ENCODE data around the gene SART1.
"Not testable (repeated sequence)": the region's sequence is repeated elsewhere in the genome, so short reads cannot be mapped to it uniquely, and the experiment has no call there.

The SART1 gene

GRCh38 chr11:65987336-65987735 is 25.8 kb downstream of the SART1 start:
- in situ Hi-C loops (cut with MboI; ENCODE audit: low sequenced_read_pairs): no loop called here

GRCh38 chr11:65988791-65989592 is 27.5 kb downstream of the SART1 start:
- in situ Hi-C loops (cut with MboI; ENCODE audit: low sequenced_read_pairs): no loop called here

DNA sequence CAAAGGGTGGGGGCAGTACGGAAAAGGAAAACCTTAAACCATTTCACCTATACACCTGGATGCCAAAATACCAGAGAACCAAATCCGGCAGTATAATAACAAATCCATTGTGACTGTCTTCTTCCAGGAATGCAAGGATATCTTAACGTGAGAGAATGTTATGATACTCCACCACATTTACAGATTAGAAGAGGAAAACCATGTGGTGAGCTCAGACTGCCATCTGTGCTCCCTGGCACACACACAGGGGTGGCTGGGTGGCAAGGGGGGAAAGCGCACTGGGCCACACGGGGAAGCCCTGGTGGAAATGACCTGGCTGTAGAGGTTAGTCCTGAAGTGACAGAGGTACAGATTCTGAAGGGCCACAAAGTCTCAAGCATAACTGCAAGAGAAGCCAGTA is 30.5 kb downstream of the SART1 start:
- in situ Hi-C loops (cut with MboI; ENCODE audit: low sequenced_read_pairs): no loop called here

DNA sequence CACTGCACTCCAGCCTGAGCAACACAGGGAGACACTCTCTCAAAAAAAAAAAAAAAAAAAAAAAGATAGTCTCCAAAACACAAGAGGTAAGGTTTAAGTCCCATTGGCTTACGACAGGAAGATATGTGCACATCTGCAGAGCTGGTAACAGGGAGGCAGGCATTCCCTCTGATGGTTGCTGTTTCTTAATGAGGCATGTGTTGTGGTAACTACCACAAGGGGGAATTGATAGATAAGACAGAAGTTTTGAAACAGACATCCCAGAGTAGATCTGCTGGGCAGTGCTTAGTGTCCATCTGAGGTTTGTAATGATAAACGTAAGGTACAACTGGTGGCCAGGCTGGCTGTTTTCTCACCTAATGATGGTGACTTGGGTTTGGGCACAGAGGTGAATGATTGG is 35.8 kb downstream of the SART1 start:
- in situ Hi-C loops (cut with MboI; ENCODE audit: low sequenced_read_pairs): no loop called here

GRCh38 chr11:66001942-66002647 is 40.6 kb downstream of the SART1 start, which contains the start of the genes BANF1 and EIF1AD:
BANF1 (plus strand) TSS chr11:66002503; CDS start chr11:66003251, 748 bp downstream.
EIF1AD (minus strand) TSS chr11:66002157; CDS start chr11:66000389, 1,768 bp downstream.
- in situ Hi-C loops (cut with MboI; ENCODE audit: low sequenced_read_pairs): no loop called here

GRCh38 chr11:66002648-66003225 is 41.2 kb downstream of the SART1 start:
- in situ Hi-C loops (cut with MboI; ENCODE audit: low sequenced_read_pairs): no loop called here

DNA sequence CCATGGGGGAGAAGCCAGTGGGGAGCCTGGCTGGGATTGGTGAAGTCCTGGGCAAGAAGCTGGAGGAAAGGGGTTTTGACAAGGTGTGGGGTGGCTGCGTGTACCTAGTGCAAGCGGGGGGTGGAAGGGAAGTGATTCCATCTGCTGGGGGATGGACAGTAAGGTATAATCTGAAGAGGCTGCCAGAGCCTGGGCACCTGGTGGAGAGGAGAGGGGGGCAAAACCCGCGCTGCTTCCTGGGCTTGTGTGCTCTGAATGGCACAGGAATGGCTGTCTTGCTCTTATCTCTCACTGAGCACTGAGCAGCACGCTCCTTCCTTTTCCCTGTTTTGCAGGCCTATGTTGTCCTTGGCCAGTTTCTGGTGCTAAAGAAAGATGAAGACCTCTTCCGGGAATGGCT is 41.8 kb downstream of the SART1 start:
- in situ Hi-C loops (cut with MboI; ENCODE audit: low sequenced_read_pairs): no loop called here

- in situ Hi-C loops (cut with MboI; ENCODE audit: low sequenced_read_pairs): no loop called here
These were observed 42.7 kb downstream of the SART1 start for GRCh38 chr11:66004186-66004585.

GRCh38 chr11:66006134-66006890 is 44.8 kb downstream of the SART1 start:
- in situ Hi-C loops (cut with MboI; ENCODE audit: low sequenced_read_pairs): no loop called here

- in situ Hi-C loops (cut with MboI; ENCODE audit: low sequenced_read_pairs): no loop called here
These were observed 45.3 kb downstream of the SART1 start for GRCh38 chr11:66006891-66007176.

DNA sequence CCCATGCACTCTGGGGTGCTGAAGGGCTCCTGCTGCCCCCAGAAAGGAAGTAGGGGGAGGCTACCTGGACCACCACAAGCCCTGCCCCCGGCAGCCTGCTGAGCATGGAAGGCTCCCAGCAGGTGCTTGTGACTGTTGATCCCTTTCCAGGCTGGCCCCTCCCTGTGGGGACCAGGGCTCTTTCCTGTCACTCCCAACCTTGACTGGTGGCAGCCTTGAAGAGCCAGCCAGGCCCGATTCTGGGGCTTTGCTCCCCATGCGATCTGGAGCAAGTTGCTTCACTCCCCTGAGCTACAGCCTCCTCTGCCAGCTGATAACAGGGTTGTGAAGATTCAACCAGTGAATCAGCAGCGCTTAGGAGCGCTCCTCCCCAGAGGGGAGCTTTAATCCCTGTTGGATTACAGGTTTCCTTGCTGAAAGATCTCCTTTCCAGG is 45.7 kb downstream of the SART1 start:
- in situ Hi-C loops (cut with MboI; ENCODE audit: low sequenced_read_pairs): no loop called here

DNA sequence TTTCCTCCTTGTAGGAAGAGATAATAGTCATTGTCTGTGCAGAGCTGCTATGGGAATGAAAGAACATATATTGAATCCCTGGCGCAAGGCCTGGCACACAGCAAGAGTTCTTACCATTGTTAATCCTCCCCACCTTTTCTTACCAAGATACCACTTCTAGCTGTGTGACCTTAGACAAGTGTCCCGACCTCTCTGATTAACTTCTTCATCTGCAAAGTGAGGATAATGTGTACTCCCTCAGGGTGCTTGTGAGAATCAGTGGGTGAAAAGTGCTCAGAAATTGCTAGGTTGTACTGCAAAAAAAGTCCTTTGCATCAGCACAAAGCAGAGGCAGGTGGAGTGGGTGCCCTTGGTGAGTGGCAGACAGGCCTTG is 46.5 kb downstream of the SART1 start:
- in situ Hi-C loops (cut with MboI; ENCODE audit: low sequenced_read_pairs): no loop called here

DNA sequence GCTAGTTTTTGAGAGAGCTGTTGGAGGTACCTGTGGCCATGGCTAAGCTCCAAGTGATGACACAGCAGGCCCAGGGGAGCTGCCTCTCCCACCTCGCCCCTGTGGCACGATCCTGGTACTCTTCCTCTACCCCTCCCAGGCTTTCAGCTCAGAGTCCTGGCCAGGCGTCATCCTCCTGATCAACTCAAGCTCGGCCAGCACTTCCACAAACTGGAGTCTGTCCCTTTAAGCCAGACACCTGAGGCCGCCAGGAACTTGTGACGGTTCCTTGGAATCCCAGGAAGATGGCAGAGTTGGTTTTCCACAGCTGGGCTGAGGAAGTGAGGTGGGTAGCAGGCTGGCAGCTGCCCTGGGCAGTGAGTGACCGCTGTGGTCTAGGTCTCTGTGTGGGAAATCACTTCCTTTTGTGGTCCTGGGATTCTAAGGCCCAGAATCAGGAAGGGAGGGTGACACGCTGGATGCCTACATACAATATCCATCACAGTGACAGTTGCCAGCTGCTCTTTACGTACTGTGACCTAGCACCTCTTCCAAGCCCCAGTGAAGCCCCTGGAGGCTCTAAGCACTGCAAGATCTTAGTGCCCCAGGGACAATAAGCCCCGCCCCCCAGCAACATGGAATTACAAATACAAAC is 47.1 kb downstream of the SART1 start:
- in situ Hi-C loops (cut with MboI; ENCODE audit: low sequenced_read_pairs): no loop called here

- in situ Hi-C loops (cut with MboI; ENCODE audit: low sequenced_read_pairs): not testable (repeated sequence)
These were observed 48.5 kb downstream of the SART1 start for GRCh38 chr11:66010036-66010435.

DNA sequence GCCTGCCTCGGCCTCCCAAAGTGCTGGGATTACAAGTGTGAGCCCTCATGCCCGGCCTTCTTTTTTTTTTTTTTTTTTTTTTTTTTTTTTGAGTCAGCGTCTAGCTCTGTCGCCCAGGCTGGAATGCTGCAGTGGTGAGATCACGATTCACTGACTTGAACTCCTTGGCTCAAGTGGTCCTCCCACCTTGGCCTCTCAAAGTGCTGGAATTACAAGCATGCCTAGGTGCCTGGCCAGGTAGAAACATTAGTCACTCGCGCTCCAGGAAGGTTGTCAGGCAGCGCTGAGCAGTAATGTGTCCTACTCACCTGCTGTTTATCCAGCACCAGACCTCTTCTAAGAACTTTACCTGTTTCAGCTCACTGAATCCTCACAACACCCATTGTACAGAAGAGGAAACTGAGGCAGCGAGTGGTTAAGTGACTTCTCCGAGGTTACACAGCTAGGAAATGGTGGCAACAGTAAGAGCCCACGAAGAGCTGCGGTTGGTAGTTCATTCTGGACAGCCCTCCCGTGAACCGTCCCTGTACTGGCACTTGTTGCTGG is 49.8 kb downstream of the SART1 start:
- in situ Hi-C loops (cut with MboI; ENCODE audit: low sequenced_read_pairs): no loop called here

GRCh38 chr11:66011785-66012303 is 50.3 kb downstream of the SART1 start, which contains the start of gene CST6:
CST6 (plus strand) TSS chr11:66012008; CDS start chr11:66012045, 37 bp downstream.
- in situ Hi-C loops (cut with MboI; ENCODE audit: low sequenced_read_pairs): no loop called here

DNA sequence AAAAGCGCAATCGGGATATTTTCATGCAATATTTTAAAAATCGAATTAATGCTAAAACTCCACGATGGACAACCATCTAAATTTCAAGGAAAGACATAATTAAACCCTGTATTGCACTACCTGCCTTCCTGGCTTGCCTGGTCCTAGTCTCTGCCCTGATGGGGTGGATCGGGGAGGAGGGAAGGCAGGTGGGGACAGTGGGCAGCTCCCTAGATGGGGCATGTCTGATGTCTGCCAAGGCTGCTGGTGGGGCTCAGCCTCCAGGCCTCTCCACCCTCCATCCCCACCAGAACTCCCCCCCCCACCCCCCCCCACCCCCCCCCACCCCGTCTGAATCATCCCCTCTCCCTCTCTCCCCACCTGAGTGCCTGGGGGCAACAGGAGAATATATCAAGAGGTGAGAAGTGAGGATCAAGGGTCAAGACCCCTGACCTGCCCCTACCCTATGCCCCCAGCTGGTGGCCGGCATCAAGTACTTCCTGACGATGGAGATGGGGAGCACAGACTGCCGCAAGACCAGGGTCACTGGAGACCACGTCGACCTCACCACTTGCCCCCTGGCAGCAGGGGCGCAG is 50.9 kb downstream of the SART1 start:
- in situ Hi-C loops (cut with MboI; ENCODE audit: low sequenced_read_pairs): no loop called here

GRCh38 chr11:66012946-66013761 is 51.6 kb downstream of the SART1 start:
- in situ Hi-C loops (cut with MboI; ENCODE audit: low sequenced_read_pairs): no loop called here

GRCh38 chr11:66013762-66014100 is 52.2 kb downstream of the SART1 start:
- in situ Hi-C loops (cut with MboI; ENCODE audit: low sequenced_read_pairs): no loop called here
